Left ventricle myocardium inferior (tissue), 1 donor: ENCODE measurements around the gene DDOST. TPM values are rescaled to one million over a fixed set of nuclear protein-coding genes. Genes with fewer than 3 reads are reported as not detected.

Source experiments
- DNase-seq: peaks from one replicate; pipeline ENCODE4 v3.0.0-alpha.2; 2020
- H3K27ac ChIP-seq: fragments of 200-600 bp; replicated peaks from 2 replicates; pipeline ENCODE4 v1.8.0; 2021
- H3K27me3 ChIP-seq: fragments of 200-600 bp; 2 replicates; pipeline ENCODE4 v1.8.0; 2021; ENCODE audit warnings: low read depth
- H3K36me3 ChIP-seq: fragments of 200-600 bp; 2 replicates; pipeline ENCODE4 v1.8.0; 2021
- H3K4me1 ChIP-seq: fragments of 200-600 bp; 2 replicates; pipeline ENCODE4 v1.8.0; 2021
- H3K4me3 ChIP-seq: fragments of 200-600 bp; 2 replicates; pipeline ENCODE4 v1.8.0; 2021; ENCODE audit warnings: mild to moderate bottlenecking, moderate library complexity
- H3K9me3 ChIP-seq: fragments of 200-600 bp; replicated peaks from 2 replicates; pipeline ENCODE4 v1.8.0; 2021
- CTCF ChIP-seq: fragments of 200-600 bp; IDR thresholded peaks from 2 replicates; pipeline ENCODE4 v1.8.0; 2021; ENCODE audit warnings: antibody characterized with exemption, mild to moderate bottlenecking, borderline replicate concordance
- intact Hi-C: fragments of 100-400 bp; cut with micrococcal nuclease; formaldehyde crosslinking; loops from one replicate; pipeline ENCODE4 v1.11.0; 2022
- long read RNA-seq: library from polyadenylated mRNA; unstranded; transcript quantifications from one replicate; pipeline ENCODE4 v2.0.0, GENCODE V29; 2021
- total RNA-seq: library from RNA; stranded (reverse); fragmentation: NEBNext Ultra II Directional; extraction: Animal tissue kit (Norgen Biotek cat#: 25700); gene quantifications from one replicate; pipeline ENCODE4 v1.2.1, GENCODE V29; 2021
- donor health status: DM: no; HTN: yes; CAD: no; lungs with severe emphysema.

Gene DDOST
- total RNA-seq = 120 TPM
- long read RNA-seq, transcript DDOST-202 (11 exons, 2,126 nt) = major isoform, 330 of 343 reads
- long read RNA-seq, partial matches to known transcripts = 3 of 343 reads
- long read RNA-seq, other reads (novel, unspliced or antisense) = 8 of 343 reads

GRCh38 chr1:20661207-20662109 lies at the start of gene DDOST:
Gene DDOST (minus strand): TSS chr1:20661369. CDS start chr1:20661350, 19 bp downstream.
- peak within 1 kb of the TSS; percentile 94 for H3K27ac ChIP-seq
- H3K36me3 ChIP-seq = peaks cover 19% of the 10 kb centered on the region
- DNase-seq = peak; percentile 94
- no peaks in the 10 kb centered on the region for H3K27me3 ChIP-seq
- peak within 1 kb of the TSS; percentile 86 for H3K4me3 ChIP-seq
- H3K4me1 ChIP-seq = peaks cover 66% of the 10 kb centered on the region
- intact Hi-C loops = no loop called here
- H3K9me3 ChIP-seq = no peaks in the 10 kb centered on the region
- TF ChIP-seq CTCF = peak; percentile 58

GRCh38 chr1:20710469-20711284 lies 49.5 kb upstream of the DDOST start:
- H3K36me3 ChIP-seq = no peaks in the 10 kb centered on the region
- no peak overlapping the region for H3K4me3 ChIP-seq
- no peaks in the 10 kb centered on the region for H3K4me1 ChIP-seq
- DNase-seq = no peak
- intact Hi-C loops = no loop called here
- TF ChIP-seq CTCF = no peak
- H3K27me3 ChIP-seq = peaks cover 46% of the 10 kb centered on the region
- no peaks in the 10 kb centered on the region for H3K9me3 ChIP-seq
- no peak overlapping the region for H3K27ac ChIP-seq

- no peak overlapping the region for H3K4me3 ChIP-seq
- no peaks in the 10 kb centered on the region for H3K36me3 ChIP-seq
- DNase-seq = no peak
- peaks cover 39% of the 10 kb centered on the region for H3K27me3 ChIP-seq
- H3K9me3 ChIP-seq = no peaks in the 10 kb centered on the region
- H3K4me1 ChIP-seq = no peaks in the 10 kb centered on the region
- no peak for TF ChIP-seq CTCF
- H3K27ac ChIP-seq = no peak overlapping the region
- intact Hi-C loops = no loop called here
Measured at GRCh38 chr1:20709868-20710267, 48.7 kb upstream of the DDOST start.

GRCh38 chr1:20708891-20709290 lies 47.7 kb upstream of the DDOST start:
- H3K4me1 ChIP-seq = no peaks in the 10 kb centered on the region
- intact Hi-C loops = no loop called here

More at GRCh38 chr1:20708891-20709290, 47.7 kb upstream of the DDOST start:
- Histone ChIP-seq H3K27me3 (peaks cover 39% of the 10 kb centered on the region), H3K36me3 (no peaks in the 10 kb centered on the region), H3K9me3 (no peaks in the 10 kb centered on the region), H3K27ac (no peak overlapping the region), H3K4me3 (no peak overlapping the region)
- DNase-seq = no peak
- TF ChIP-seq CTCF = no peak
